Loucy (cell line): Measurements from ENCODE around the gene CLK3.

Experiments used
- EZH2phosphoT487 ChIP-seq: fragments of 200-600 bp; IDR thresholded peaks from 2 replicates; pipeline ENCODE4 v1.6.1; 2018; ENCODE audit warnings: antibody characterized with exemption, mild to moderate bottlenecking, moderate library complexity, borderline replicate concordance
- TF ChIP-seq, protein P1 (sequence below): fragments of 200-600 bp; sonication (generic); conservative IDR thresholded peaks from 2 replicates; pipeline ENCODE4 v1.5.1; 2014; ENCODE audit warnings: mild to moderate bottlenecking, antibody characterized with exemption, low read length

- TF ChIP-seq, protein P1, sequence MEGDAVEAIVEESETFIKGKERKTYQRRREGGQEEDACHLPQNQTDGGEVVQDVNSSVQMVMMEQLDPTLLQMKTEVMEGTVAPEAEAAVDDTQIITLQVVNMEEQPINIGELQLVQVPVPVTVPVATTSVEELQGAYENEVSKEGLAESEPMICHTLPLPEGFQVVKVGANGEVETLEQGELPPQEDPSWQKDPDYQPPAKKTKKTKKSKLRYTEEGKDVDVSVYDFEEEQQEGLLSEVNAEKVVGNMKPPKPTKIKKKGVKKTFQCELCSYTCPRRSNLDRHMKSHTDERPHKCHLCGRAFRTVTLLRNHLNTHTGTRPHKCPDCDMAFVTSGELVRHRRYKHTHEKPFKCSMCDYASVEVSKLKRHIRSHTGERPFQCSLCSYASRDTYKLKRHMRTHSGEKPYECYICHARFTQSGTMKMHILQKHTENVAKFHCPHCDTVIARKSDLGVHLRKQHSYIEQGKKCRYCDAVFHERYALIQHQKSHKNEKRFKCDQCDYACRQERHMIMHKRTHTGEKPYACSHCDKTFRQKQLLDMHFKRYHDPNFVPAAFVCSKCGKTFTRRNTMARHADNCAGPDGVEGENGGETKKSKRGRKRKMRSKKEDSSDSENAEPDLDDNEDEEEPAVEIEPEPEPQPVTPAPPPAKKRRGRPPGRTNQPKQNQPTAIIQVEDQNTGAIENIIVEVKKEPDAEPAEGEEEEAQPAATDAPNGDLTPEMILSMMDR = no peak
- no peak for TF ChIP-seq EZH2phosphoT487
These were observed 6.3 kb downstream of the CLK3 start for GRCh38 chr15:74621936-74622335.
